Fibroblast of the aortic adventitia (primary cell): ENCODE data around the gene ATP8A1. TPM values are rescaled to one million over a fixed set of nuclear protein-coding genes. Genes with fewer than 3 reads are reported as not detected.

ENCODE experiments used
- DNase-seq: peaks from one replicate; pipeline ENCODE4 v3.0.0-alpha.2; 2010; ENCODE audit warnings: low read depth
- H3K4me3 ChIP-seq: 2 replicates; pipeline ENCODE4 v1.5.1; 2011; ENCODE audit warnings: low read depth, mild to moderate bottlenecking, control low read depth, low read length, moderate library complexity
- total RNA-seq: library from RNA; depleted of rRNA; stranded (reverse); fragments of >200 nt; gene quantifications from 2 replicates; pipeline ENCODE4 v1.2.3, GENCODE V29; 2012; ENCODE audit warnings: low replicate concordance
- TF ChIP-seq, protein P1 (sequence below): IDR thresholded peaks from 2 replicates; pipeline ENCODE4 v1.5.1; 2011; ENCODE audit warnings: mild to moderate bottlenecking, low read length, control low read depth, inconsistent platforms; ENCODE audit not compliant: insufficient read depth

ATP8A1 gene
- total RNA-seq, 1 donor = 7.5 TPM

GRCh38 chr4:42649870-42650269, 7.0 kb downstream of the ATP8A1 start:
- no peak for DNase-seq
- TF ChIP-seq, protein P1, sequence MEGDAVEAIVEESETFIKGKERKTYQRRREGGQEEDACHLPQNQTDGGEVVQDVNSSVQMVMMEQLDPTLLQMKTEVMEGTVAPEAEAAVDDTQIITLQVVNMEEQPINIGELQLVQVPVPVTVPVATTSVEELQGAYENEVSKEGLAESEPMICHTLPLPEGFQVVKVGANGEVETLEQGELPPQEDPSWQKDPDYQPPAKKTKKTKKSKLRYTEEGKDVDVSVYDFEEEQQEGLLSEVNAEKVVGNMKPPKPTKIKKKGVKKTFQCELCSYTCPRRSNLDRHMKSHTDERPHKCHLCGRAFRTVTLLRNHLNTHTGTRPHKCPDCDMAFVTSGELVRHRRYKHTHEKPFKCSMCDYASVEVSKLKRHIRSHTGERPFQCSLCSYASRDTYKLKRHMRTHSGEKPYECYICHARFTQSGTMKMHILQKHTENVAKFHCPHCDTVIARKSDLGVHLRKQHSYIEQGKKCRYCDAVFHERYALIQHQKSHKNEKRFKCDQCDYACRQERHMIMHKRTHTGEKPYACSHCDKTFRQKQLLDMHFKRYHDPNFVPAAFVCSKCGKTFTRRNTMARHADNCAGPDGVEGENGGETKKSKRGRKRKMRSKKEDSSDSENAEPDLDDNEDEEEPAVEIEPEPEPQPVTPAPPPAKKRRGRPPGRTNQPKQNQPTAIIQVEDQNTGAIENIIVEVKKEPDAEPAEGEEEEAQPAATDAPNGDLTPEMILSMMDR = no peak
- no peak overlapping the region for H3K4me3 ChIP-seq

- DNase-seq = no peak
- H3K4me3 ChIP-seq = no peak overlapping the region
- TF ChIP-seq, protein P1 = no peak
Observed at GRCh38 chr4:42646999-42647541, 9.8 kb downstream of the ATP8A1 start.

DNA sequence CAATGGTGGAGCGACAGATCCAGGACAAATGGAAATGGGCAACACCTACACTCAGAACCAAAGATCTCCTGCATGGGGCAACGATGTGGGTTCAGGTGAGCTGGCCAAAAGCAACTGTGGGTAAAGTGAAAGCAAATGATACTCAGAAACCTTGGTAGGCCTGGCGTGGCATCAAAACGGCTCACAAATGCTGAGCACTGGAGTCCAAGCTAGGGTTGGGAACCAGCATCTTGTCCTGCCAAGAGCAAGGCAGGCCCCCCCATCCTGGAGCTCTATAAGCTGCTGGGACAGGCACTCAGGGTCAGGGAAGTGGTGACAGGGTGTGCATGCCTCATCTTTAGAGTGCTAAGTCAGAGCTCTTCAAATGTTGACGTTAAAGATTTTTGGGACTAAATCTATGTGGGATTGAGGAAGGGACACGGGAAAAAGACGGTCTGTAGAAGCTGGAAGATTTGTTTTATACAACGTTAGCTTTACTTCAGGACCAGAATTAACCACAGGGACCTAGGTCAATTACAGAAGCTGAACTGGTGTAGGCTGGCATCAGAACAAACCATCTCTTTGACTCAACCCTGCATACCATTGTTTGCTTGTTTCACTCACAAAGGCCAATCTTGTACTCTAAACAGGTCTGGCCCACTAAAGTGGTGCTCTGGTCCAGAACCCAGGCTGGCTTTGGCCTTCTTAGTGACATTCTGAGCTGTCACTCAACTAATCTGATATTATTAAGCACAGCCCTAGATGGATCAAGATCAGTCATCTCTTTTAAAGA, 10.7 kb downstream of the ATP8A1 start:
- no peak for DNase-seq
- TF ChIP-seq, protein P1 = no peak
- H3K4me3 ChIP-seq = no peak overlapping the region

GRCh38 chr4:42644897-42645296, 12.0 kb downstream of the ATP8A1 start:
- no peak for DNase-seq
- TF ChIP-seq, protein P1 = no peak
- no peak overlapping the region for H3K4me3 ChIP-seq

GRCh38 chr4:42643685-42644084, 13.2 kb downstream of the ATP8A1 start:
- H3K4me3 ChIP-seq = no peak overlapping the region
- no peak for DNase-seq
- TF ChIP-seq, protein P1 = no peak

DNA sequence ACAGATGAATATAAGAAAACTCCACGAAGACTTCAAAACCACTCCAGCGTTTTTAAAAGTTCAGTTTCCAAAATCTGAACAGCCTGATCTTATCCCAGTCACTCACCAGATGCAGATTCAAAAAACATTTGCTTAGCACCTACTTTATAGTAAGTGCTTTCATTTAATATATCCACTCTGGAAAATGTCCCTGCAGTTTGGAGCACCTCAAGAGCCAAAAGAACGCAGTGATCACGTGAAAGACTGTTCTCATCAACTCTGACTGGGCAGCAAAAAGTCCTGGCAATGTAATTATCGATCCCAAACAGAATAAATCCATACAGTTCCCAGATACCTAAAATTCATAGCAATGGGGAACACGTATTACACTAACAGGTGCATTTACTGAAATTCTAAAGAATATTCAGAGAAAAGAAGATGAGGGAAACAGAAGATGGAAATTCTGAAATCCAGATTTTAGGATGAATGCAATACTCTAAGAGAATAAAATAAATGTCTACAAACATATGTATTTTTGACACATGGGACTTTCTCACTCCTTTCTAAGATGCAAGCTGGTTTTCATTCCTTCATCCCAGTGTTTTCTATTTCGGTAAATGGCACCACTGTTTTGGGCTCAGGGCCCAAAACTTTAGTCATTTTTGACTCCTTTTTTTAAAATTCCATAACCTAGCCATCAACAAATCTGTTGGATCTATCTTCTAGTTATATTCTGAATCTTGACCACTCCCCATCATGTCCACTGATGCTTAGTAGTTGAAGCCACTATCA, 13.9 kb downstream of the ATP8A1 start:
- no peak overlapping the region for H3K4me3 ChIP-seq
- TF ChIP-seq, protein P1 = no peak
- no peak for DNase-seq
